Neural progenitor cell (in vitro differentiated cells): Measurements from ENCODE around the gene LRRC47. TPM values are rescaled to one million over a fixed set of nuclear protein-coding genes. Genes with fewer than 3 reads are reported as not detected.

Experiments used
- DNase-seq: peaks from one replicate; pipeline ENCODE4 v3.0.0-alpha.2; 2016; ENCODE audit warnings: low spot score
- H2AFZ ChIP-seq: fragments of 200-600 bp; sonication (generic); replicated peaks from 2 replicates; pipeline ENCODE4 v1.6.1; 2016; ENCODE audit warnings: antibody characterized with exemption
- H3F3A ChIP-seq: fragments of 200-600 bp; sonication (generic); 2 replicates; pipeline ENCODE4 v1.6.1; 2016; ENCODE audit warnings: antibody characterized with exemption, low read depth
- H3K27ac ChIP-seq: fragments of 200-600 bp; sonication (generic); 2 replicates; pipeline ENCODE4 v1.5.1; 2016; ENCODE audit warnings: mild to moderate bottlenecking
- H3K27me3 ChIP-seq: fragments of 200-600 bp; sonication (generic); 2 replicates; pipeline ENCODE4 v1.6.1; 2016; ENCODE audit warnings: mild to moderate bottlenecking, moderate library complexity
- H3K36me3 ChIP-seq: fragments of 200-600 bp; sonication (generic); 2 replicates; pipeline ENCODE4 v1.5.1; 2016
- H3K4me1 ChIP-seq: fragments of 200-600 bp; sonication (generic); 2 replicates; pipeline ENCODE4 v1.6.1; 2016; ENCODE audit warnings: mixed run types
- H3K4me2 ChIP-seq: fragments of 200-600 bp; sonication (generic); 2 replicates; pipeline ENCODE4 v1.6.1; 2016
- H3K4me3 ChIP-seq: fragments of 200-600 bp; sonication (generic); 2 replicates; pipeline ENCODE4 v1.5.1; 2016
- H3K79me2 ChIP-seq: fragments of 200-600 bp; sonication (generic); 2 replicates; pipeline ENCODE4 v1.6.1; 2016; ENCODE audit warnings: low read depth
- H3K9ac ChIP-seq: fragments of 200-600 bp; sonication (generic); 2 replicates; pipeline ENCODE4 v1.6.1; 2016
- H3K9me3 ChIP-seq: fragments of 200-600 bp; sonication (generic); 2 replicates; pipeline ENCODE4 v1.5.1; 2016; ENCODE audit warnings: low read depth
- H4K20me1 ChIP-seq: fragments of 200-600 bp; sonication (generic); 2 replicates; pipeline ENCODE4 v1.6.1; 2016; ENCODE audit warnings: low read depth
- H3K27ac Mint-ChIP-seq: 3 replicates; pipeline ENCODE4 v1.8.0; 2021; ENCODE audit warnings: mixed read lengths
- H3K27me3 Mint-ChIP-seq: 2 replicates; pipeline ENCODE4 v1.8.0; 2022; ENCODE audit warnings: low read depth, mild to moderate bottlenecking, inconsistent platforms, moderate library complexity, mixed read lengths; ENCODE audit not compliant: insufficient read depth
- H3K36me3 Mint-ChIP-seq: 3 replicates; pipeline ENCODE4 v1.8.0; 2021; ENCODE audit warnings: mixed read lengths
- H3K4me1 Mint-ChIP-seq: 3 replicates; pipeline ENCODE4 v1.8.0; 2021; ENCODE audit warnings: mixed read lengths
- H3K4me3 Mint-ChIP-seq: 3 replicates; pipeline ENCODE4 v1.8.0; 2021; ENCODE audit warnings: mild to moderate bottlenecking, moderate library complexity, mixed read lengths
- H3K9me3 Mint-ChIP-seq: 3 replicates; pipeline ENCODE4 v1.8.0; 2020; ENCODE audit warnings: mixed read lengths
- EZH2 ChIP-seq: fragments of 200-600 bp; sonication (generic); IDR thresholded peaks from 2 replicates; pipeline ENCODE4 v1.6.1; 2017; ENCODE audit warnings: antibody characterized with exemption, mild to moderate bottlenecking, moderate library complexity
- EZH2phosphoT487 ChIP-seq: fragments of 200-600 bp; sonication (generic); IDR thresholded peaks from 2 replicates; pipeline ENCODE4 v1.6.1; 2017; ENCODE audit warnings: antibody characterized with exemption
- total RNA-seq: library from RNA; depleted of rRNA; stranded (reverse); fragments of >200 nt; gene quantifications from 2 replicates; pipeline ENCODE4 v1.2.3, GENCODE V29; 2015; ENCODE audit warnings: low replicate concordance
- TF ChIP-seq, protein P1 (sequence below): fragments of 200-600 bp; sonication (generic); IDR thresholded peaks from 2 replicates; pipeline ENCODE4 v1.5.1; 2017; ENCODE audit warnings: antibody characterized with exemption, mild to moderate bottlenecking

LRRC47 gene
- total RNA-seq, 1 donor from 2014 or later = 51.0 TPM

DNA sequence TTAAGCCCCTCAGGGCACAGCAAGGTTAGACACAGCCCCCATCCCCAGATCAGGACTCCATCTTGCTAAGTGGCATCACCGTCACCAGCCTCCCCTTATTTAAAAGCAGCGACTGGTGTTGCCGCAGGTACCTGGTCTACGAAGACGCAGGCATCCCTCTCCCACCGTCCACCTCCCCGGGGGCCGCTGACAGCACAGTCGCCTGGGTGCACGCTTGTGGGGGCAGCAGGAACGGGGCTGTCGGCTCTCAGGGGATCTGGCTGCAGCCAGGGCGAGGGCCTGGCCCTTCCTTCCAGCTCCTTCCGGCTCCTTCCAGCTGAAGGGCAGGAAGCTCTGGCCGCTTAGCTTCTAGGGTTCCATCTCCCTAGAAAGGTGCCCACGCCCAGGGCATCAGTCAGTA lies 61.7 kb downstream of the LRRC47 start:
- Histone ChIP-seq H3K4me2 (no peak overlapping the region), H3K36me3 (no peaks in the 10 kb centered on the region)
- no peak for DNase-seq

GRCh38 chr1:3733883-3734589 lies 62.3 kb downstream of the LRRC47 start:
- Histone ChIP-seq H3K9me3 (no peaks in the 10 kb centered on the region), H3K27ac (no peak overlapping the region), H3K36me3 (no peaks in the 10 kb centered on the region), H3K27me3 (no peaks in the 10 kb centered on the region), H3K4me1 (peaks cover 10% of the 10 kb centered on the region), H3K79me2 (no peaks in the 10 kb centered on the region), H2AFZ (no peak overlapping the region), H3K4me2 (no peak overlapping the region), H3K9ac (no peak overlapping the region), H3F3A (no peaks in the 10 kb centered on the region), H3K4me3 (no peak overlapping the region), H4K20me1 (peaks cover 4% of the 10 kb centered on the region)
- peaks cover 2% of the 10 kb centered on the region for H3K27me3 Mint-ChIP-seq
- no peak overlapping the region for H3K4me3 Mint-ChIP-seq
- H3K9me3 Mint-ChIP-seq = no peaks in the 10 kb centered on the region
- TF ChIP-seq EZH2phosphoT487 (no peak), EZH2 (no peak)
- TF ChIP-seq, protein P1, sequence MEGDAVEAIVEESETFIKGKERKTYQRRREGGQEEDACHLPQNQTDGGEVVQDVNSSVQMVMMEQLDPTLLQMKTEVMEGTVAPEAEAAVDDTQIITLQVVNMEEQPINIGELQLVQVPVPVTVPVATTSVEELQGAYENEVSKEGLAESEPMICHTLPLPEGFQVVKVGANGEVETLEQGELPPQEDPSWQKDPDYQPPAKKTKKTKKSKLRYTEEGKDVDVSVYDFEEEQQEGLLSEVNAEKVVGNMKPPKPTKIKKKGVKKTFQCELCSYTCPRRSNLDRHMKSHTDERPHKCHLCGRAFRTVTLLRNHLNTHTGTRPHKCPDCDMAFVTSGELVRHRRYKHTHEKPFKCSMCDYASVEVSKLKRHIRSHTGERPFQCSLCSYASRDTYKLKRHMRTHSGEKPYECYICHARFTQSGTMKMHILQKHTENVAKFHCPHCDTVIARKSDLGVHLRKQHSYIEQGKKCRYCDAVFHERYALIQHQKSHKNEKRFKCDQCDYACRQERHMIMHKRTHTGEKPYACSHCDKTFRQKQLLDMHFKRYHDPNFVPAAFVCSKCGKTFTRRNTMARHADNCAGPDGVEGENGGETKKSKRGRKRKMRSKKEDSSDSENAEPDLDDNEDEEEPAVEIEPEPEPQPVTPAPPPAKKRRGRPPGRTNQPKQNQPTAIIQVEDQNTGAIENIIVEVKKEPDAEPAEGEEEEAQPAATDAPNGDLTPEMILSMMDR = no peak
- peaks cover 9% of the 10 kb centered on the region for H3K4me1 Mint-ChIP-seq
- no peak overlapping the region for H3K27ac Mint-ChIP-seq
- peaks cover 7% of the 10 kb centered on the region for H3K36me3 Mint-ChIP-seq
- DNase-seq = no peak

More for the DNA sequence above, 61.7 kb downstream of the LRRC47 start:
- Mint-ChIP-seq H3K4me3 (no peak overlapping the region), H3K9me3 (no peaks in the 10 kb centered on the region), H3K27ac (no peak overlapping the region), H3K27me3 (peaks cover 2% of the 10 kb centered on the region), H3K36me3 (peaks cover 7% of the 10 kb centered on the region), H3K4me1 (peaks cover 9% of the 10 kb centered on the region)
- Histone ChIP-seq H4K20me1 (peaks cover 4% of the 10 kb centered on the region), H3K79me2 (no peaks in the 10 kb centered on the region), H3K4me1 (peaks cover 10% of the 10 kb centered on the region), H3K27me3 (no peaks in the 10 kb centered on the region), H3K9ac (no peak overlapping the region), H3K27ac (no peak overlapping the region), H3K4me3 (no peak overlapping the region), H2AFZ (no peak overlapping the region), H3K9me3 (no peaks in the 10 kb centered on the region), H3F3A (no peaks in the 10 kb centered on the region)
- TF ChIP-seq EZH2 (no peak), EZH2phosphoT487 (no peak)
- TF ChIP-seq, protein P1 = no peak

- H3K9me3 Mint-ChIP-seq = no peaks in the 10 kb centered on the region
- DNase-seq = no peak
- Histone ChIP-seq H3K4me2 (no peak overlapping the region), H3K9me3 (no peaks in the 10 kb centered on the region), H3K4me3 (no peak overlapping the region), H3K4me1 (peaks cover 10% of the 10 kb centered on the region), H3K27me3 (peaks cover 2% of the 10 kb centered on the region), H2AFZ (no peak overlapping the region), H3K27ac (no peak overlapping the region), H3F3A (no peaks in the 10 kb centered on the region), H3K9ac (no peak overlapping the region), H4K20me1 (peaks cover 4% of the 10 kb centered on the region), H3K79me2 (no peaks in the 10 kb centered on the region), H3K36me3 (no peaks in the 10 kb centered on the region)
- H3K4me1 Mint-ChIP-seq = peaks cover 9% of the 10 kb centered on the region
- peaks cover 2% of the 10 kb centered on the region for H3K27me3 Mint-ChIP-seq
- peaks cover 7% of the 10 kb centered on the region for H3K36me3 Mint-ChIP-seq
- TF ChIP-seq, protein P1 = no peak
- no peak for TF ChIP-seq EZH2
- TF ChIP-seq EZH2phosphoT487 = no peak
- H3K4me3 Mint-ChIP-seq = no peak overlapping the region
- no peak overlapping the region for H3K27ac Mint-ChIP-seq
Measured at GRCh38 chr1:3733094-3733882, 63.0 kb downstream of the LRRC47 start.
